Sciatic nerve (tissue), 2 donors: ENCODE measurements around the gene ASIC2. TPM values are rescaled to one million over a fixed set of nuclear protein-coding genes. Genes with fewer than 3 reads are reported as not detected.
"Not testable (repeated sequence)": the region's sequence is repeated elsewhere in the genome, so short reads cannot be mapped to it uniquely, and the experiment has no call there.

Source experiments
- ATAC-seq: fragments of 200-7000 bp; cut with Tn5 transposase; one replicate; pipeline ENCODE4 v1.9.1; 2020; ENCODE audit warnings: mild to moderate bottlenecking, moderate library complexity
- DNase-seq: peaks from one replicate; pipeline ENCODE4 v3.0.0-alpha.2; 2020; ENCODE audit warnings: low spot score
- intact Hi-C: fragments of 100-400 bp; cut with DNase I; formaldehyde crosslinking; loops from one replicate; pipeline ENCODE4 v1.14.2; 2022
- total RNA-seq: library from RNA; stranded (reverse); fragmentation: NEBNext Ultra II Directional; extraction: Animal tissue kit (Norgen Biotek cat#: 25700); gene quantifications from one replicate; pipeline ENCODE4 v1.2.1, GENCODE V29; 2021
- donor health status: DM: no; HTN: no; CAD: no.
- donor health status: DM: no; HTN: no; CAD: no.

The ASIC2 gene
- total RNA-seq, 1 donor from 2014 or later = 1.1 TPM

DNA sequence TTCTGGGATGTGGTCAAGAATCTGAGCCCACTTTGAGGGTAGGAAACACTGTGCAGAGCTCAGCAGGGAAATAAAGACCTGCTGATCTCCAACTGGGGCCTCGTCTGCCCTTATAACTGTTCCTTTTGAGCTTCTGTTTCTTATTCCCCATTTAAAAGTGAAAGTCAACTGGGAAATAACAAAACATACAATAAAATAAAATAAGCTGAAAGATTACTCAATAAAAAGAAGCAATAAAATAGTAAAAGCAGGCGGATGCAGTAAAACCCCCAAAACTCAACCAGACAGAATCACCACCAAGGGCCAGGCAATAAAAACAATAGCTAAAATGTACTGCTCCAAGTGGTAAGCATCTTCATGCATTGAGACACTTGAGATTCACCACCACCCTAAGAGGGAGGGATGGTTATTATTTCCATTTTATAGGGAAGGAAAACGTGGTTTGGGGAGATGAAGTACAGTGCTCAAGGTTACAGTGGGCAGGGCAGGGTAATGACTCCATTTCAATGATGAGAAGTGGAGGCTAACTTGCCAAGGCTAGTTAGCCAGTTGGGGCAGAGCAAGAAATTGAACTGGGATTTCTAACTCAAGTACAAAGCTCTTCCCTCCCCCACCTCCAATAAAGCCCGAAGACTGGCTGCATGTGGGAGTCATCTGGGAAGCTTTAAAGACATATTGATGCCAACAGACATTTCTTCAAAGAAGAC is 307.9 kb downstream of the ASIC2 start:
- intact Hi-C loops = no loop called here
- DNase-seq (no peak), ATAC-seq (no peak)

DNA sequence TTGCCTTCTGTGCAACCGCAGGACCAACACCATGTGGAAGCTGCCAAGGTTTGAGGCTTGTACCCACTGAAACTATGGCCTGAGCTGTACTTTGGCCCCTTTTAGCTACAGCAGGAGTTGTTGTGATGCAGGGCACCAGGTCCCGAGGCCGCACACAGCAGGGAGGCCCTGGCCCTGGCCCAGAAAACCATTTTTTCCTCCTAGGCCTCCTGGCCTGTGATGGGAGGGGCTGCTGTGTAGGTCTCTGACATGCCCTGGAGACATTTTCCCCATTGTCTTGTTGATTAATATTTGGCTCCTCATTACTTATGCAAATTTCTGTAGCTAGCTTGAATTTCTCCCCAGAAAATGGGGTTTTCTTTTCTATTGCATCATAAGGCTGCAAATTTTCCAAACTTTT is 311.5 kb downstream of the ASIC2 start:
- DNase-seq, intact Hi-C loops, ATAC-seq: not testable (repeated sequence)

DNA sequence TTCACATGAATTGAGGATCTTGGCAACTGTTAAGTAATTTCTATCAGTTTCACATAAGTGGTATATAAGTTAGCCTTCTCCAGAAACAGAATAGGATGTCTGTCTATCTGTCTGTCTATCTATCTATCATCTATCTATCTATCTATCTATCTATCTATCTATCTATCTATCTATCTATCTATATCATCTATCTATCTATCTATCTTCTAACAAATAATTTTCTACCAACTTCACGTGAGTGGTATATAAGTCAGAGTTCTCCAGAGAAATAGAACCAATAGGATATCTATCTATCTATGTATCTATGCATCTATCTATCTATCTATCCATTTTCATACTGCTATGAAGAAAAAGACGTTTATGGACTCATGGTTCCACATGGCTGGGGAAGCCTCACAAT is 312.9 kb downstream of the ASIC2 start:
- ATAC-seq (no peak), DNase-seq (no peak)
- intact Hi-C loops = no loop called here

DNA sequence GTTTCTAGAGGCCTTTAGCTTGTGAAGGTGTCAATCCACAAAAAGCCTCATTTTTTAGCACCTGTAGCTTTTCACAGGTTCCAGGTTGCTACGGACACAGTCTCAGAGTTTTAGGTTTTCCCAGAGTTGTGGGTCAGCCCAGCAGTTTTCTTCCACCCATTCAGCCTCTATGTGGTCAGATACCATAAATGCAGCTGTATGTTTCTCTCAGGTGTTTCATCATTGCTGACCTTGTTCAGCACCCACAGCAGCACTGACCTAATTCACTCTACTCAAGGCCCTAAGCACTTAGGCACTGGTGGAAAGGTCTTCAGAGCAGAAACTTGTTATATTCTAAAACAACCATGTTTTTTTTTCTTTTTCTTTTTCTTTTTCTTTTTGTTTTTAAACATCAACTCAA is 316.5 kb downstream of the ASIC2 start:
- intact Hi-C loops = no loop called here
- DNase-seq (no peak), ATAC-seq (no peak)

DNA sequence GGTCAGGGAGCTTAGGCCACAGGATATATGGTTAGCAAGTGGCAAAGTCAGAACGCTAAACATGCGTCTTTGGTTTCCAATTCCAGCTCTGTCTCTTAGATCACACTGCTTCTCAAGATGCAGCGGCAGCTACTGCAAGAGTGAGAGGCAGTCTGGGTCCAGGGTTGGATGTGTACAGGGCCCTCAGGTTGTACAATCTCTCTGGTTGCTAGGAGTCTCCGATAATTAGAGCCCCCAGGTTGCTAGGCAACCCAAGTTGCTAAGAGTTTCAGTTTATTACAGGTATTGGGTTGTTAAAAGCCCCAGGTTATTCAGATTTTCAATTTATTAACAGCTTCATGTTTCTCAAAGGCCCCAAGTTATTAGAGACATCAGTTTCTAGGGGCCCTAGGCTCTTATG is 317.0 kb downstream of the ASIC2 start:
- intact Hi-C loops = no loop called here
- no peak for ATAC-seq

DNA sequence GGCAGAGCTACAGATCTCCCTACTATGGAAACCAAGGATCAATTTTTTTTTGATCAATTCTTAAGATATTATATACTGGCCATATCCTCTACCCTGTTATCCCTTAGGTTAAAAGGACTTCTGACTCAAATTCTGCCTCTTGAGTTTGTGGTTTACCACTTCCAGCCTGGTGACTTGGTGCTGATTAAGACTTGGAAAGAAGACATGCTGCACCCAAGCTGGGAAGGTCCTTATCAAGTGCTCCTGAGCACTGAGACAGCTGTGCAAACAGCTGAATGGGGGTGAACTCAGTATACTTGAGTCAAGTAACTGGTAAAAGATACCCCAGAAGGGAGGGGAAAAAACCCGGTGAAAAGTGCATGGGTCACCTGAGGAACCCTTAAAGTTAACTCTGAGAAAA is 321.9 kb downstream of the ASIC2 start:
- ATAC-seq = no peak
- intact Hi-C loops = no loop called here
- no peak for DNase-seq

More for the DNA sequence above, 317.0 kb downstream of the ASIC2 start:
- DNase-seq = no peak

DNA sequence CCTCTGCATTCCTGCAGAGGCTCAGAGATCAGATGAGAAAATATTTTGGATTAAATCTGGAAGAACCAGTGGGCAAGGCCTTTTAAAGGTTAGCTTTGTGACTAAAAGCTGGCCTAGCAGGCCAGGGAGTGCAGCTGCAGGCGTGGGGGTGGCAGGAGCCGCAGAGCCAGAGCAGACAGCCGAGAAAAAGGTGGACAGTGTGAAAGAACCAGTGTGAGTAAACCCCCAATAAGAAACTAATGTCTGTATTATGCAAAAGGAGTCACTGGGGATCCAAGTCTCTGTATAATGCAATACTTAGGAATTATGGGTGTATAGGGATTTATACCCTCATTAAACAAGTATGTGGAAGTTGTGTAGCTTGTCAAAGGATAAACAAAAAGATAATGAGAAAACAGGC is 322.8 kb downstream of the ASIC2 start:
- intact Hi-C loops = no loop called here

DNA sequence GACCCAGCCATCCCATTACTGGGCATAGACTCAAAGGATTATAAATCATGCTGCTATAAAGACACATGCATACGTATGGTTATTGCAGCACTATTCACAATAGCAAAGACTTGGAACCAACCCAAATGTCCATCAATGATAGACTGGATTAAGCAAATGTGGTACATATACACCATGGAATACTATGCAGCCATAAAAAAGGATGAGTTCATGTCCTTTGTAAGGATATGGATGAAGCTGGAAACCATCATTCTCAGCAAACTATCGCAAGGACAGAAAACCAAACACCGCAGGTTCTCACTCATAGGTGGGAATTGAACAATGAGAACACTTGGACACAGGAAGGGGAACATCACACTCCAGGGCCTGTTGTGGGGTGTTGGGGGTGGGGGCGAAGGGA is 323.9 kb downstream of the ASIC2 start:
- intact Hi-C loops, ATAC-seq, DNase-seq: not testable (repeated sequence)

More for the DNA sequence above, 322.8 kb downstream of the ASIC2 start:
- ATAC-seq (peak; percentile 94), DNase-seq (no peak)

DNA sequence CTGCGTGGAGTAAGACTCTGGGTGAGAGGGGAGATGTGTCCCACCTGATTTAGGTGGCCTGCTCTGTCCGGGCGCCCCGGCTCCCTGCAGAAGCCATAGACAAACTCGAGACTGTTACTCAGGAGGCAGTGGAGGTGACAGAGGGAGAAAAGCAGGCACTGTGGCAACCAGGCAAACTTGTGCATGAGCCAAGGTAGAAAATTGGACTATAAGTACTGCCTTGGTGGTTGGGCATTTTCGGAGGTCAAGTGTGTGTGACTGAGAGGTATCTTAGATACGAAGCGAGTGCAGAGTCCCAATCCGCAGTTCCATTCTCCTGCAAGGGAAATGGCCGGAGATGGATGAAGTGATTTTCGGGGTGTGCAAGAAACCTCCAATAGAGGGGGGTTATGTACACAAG is 328.6 kb downstream of the ASIC2 start:
- no peak for ATAC-seq
- intact Hi-C loops = no loop called here
- no peak for DNase-seq
